HG02588 (cell line): ENCODE measurements around the gene PSMB8.
"Not testable (repeated sequence)": the region's sequence is repeated elsewhere in the genome, so short reads cannot be mapped to it uniquely, and the experiment has no call there.

ENCODE experiments used
- ATAC-seq: cut with Tn5 transposase; IDR thresholded peaks from one replicate; pipeline ENCODE4 v1.9.1; 2021; ENCODE audit warnings: mild to moderate bottlenecking, moderate library complexity; ENCODE audit not compliant: unreplicated experiment

PSMB8 gene

GRCh38 chr6:32838114-32838958, 5.5 kb downstream of the PSMB8 start, which contains the start of gene TAP2:
Gene TAP2, minus strand, starts transcription at chr6:32838739. Its CDS starts 506 bp downstream, at chr6:32838233.
- peak; percentile 68 for ATAC-seq

- no peak for ATAC-seq
Observed at GRCh38 chr6:32837651-32838113, 6.2 kb downstream of the PSMB8 start.

GRCh38 chr6:32836873-32837272, 7.0 kb downstream of the PSMB8 start:
- ATAC-seq = no peak

GRCh38 chr6:32835167-32835893, 8.5 kb downstream of the PSMB8 start:
- no peak for ATAC-seq

- ATAC-seq = no peak
Observed at GRCh38 chr6:32833664-32834063, 10.2 kb downstream of the PSMB8 start.

- ATAC-seq = no peak
Observed at GRCh38 chr6:32832535-32832934, 11.3 kb downstream of the PSMB8 start.

- no peak for ATAC-seq
Observed at GRCh38 chr6:32830936-32831335, 12.9 kb downstream of the PSMB8 start.

GRCh38 chr6:32830017-32830416, 13.8 kb downstream of the PSMB8 start:
- no peak for ATAC-seq

- no peak for ATAC-seq
Observed at GRCh38 chr6:32829495-32829894, 14.4 kb downstream of the PSMB8 start.

GRCh38 chr6:32827025-32827424, 16.8 kb downstream of the PSMB8 start:
- ATAC-seq = no peak

- no peak for ATAC-seq
Observed at GRCh38 chr6:32825966-32826365, 17.9 kb downstream of the PSMB8 start.

GRCh38 chr6:32819729-32820128, 24.1 kb downstream of the PSMB8 start:
- no peak for ATAC-seq

GRCh38 chr6:32818867-32819266, 25.0 kb downstream of the PSMB8 start:
- ATAC-seq = no peak

GRCh38 chr6:32816746-32817204, 27.1 kb downstream of the PSMB8 start, which contains the start of gene HLA-DOB:
Gene HLA-DOB, minus strand, starts transcription at chr6:32817002. Its CDS starts 51 bp downstream, at chr6:32816951.
- ATAC-seq = peak; percentile 57

- ATAC-seq = peak; percentile 23
Observed at GRCh38 chr6:32815996-32816395, 27.9 kb downstream of the PSMB8 start.

- no peak for ATAC-seq
Observed at GRCh38 chr6:32815115-32815514, 28.7 kb downstream of the PSMB8 start.

- no peak for ATAC-seq
Observed at GRCh38 chr6:32814145-32814544, 29.7 kb downstream of the PSMB8 start.

- ATAC-seq = no peak
Observed at GRCh38 chr6:32809171-32809570, 34.7 kb downstream of the PSMB8 start.

GRCh38 chr6:32807020-32807580, 36.7 kb downstream of the PSMB8 start:
- ATAC-seq = no peak

GRCh38 chr6:32805404-32805803, 38.4 kb downstream of the PSMB8 start:
- ATAC-seq = not testable (repeated sequence)

- no peak for ATAC-seq
Observed at GRCh38 chr6:32803416-32803815, 40.4 kb downstream of the PSMB8 start.
